Activated CD4-positive, alpha-beta memory T cell treated with anti-CD3 and anti-CD28 coated beads for 36 hours (primary cell): Measurements from ENCODE around the gene ERP44. TPM values are rescaled to one million over a fixed set of nuclear protein-coding genes. Genes with fewer than 3 reads are reported as not detected.
"Not testable (repeated sequence)": the region's sequence is repeated elsewhere in the genome, so short reads cannot be mapped to it uniquely, and the experiment has no call there.

ENCODE experiments used
- CTCF ChIA-PET: fragments of 350-600 bp; sonication (Branson Sonifier 250); formaldehyde crosslinking; loops from one replicate; lab custom pipeline; 2021; ENCODE audit warnings: antibody characterized with exemption, inconsistent platforms; lab: Charles Lee
- POLR2A ChIA-PET: fragments of 350-600 bp; sonication (Branson Sonifier 250); formaldehyde crosslinking; loops from one replicate; lab custom pipeline; 2021; ENCODE audit warnings: antibody characterized with exemption; lab: Charles Lee
- DNase-seq: peaks from one replicate; pipeline ENCODE4 v3.0.0-alpha.2; 2020
- H3K27ac Mint-ChIP-seq: one replicate; pipeline ENCODE4 v1.8.0; 2021; ENCODE audit warnings: mixed read lengths
- H3K27me3 Mint-ChIP-seq: one replicate; pipeline ENCODE4 v1.8.0; 2021; ENCODE audit warnings: mixed read lengths
- H3K36me3 Mint-ChIP-seq: one replicate; pipeline ENCODE4 v1.8.0; 2021; ENCODE audit warnings: mixed read lengths
- H3K4me1 Mint-ChIP-seq: one replicate; pipeline ENCODE4 v1.8.0; 2021; ENCODE audit warnings: low read depth, mixed read lengths
- H3K4me3 Mint-ChIP-seq: one replicate; pipeline ENCODE4 v1.8.0; 2021; ENCODE audit warnings: mild to moderate bottlenecking, mixed read lengths
- H3K9me3 Mint-ChIP-seq: one replicate; pipeline ENCODE4 v1.8.0; 2021; ENCODE audit warnings: mixed read lengths
- intact Hi-C: fragments of 100-400 bp; cut with micrococcal nuclease; formaldehyde crosslinking; loops from one replicate; pipeline ENCODE4 v1.15.1; 2023
- total RNA-seq, 2 experiments: library from RNA; stranded (reverse); gene quantifications; one replicate each; pipeline ENCODE4 v1.2.3, GENCODE V29; 2021

The ERP44 gene
- total RNA-seq, 2 experiments from 2014 or later = 14.5 to 14.8 TPM

DNA sequence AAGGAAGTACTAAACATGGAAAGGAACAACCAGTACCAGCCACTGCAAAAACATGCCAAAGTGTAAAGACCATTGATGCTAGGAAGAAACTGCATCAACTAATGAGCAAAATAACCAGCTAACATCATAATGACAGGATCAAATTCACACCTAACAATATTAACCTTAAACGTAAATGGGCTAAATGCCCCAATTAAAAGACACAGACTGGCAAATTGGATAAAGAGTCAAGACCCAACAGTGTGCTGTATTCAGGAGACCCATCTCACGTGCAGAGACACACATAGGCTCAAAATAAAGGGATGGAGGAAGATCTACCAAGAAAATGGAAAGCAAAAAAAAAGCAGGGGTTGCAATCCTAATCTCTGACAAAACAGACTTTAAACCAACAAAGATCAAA lies 108.3 kb downstream of the ERP44 start:
- POLR2A ChIA-PET, H3K27ac Mint-ChIP-seq, CTCF ChIA-PET, intact Hi-C loops, DNase-seq, H3K4me3 Mint-ChIP-seq, H3K27me3 Mint-ChIP-seq, H3K4me1 Mint-ChIP-seq: not testable (repeated sequence)
- Mint-ChIP-seq H3K9me3 (peaks cover 52% of the 10 kb centered on the region), H3K36me3 (peaks cover 68% of the 10 kb centered on the region)

DNA sequence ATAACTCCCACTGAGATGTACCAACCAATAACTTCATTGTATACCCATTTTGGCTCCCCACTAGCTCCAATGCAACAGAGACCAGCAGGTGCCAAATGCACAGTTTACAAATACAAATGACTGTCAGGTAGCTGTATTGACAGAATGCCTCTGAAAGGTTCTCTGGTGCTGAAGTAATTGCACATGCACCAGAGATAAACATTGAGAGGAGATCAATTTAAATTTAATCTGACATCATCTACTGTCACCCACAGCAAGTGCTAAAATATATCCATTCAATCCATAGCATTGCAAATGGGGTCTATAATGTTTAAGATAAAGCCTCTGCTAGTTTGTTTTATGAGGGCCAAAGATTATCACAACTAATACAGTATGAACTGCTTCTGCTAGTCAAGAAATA lies 112.2 kb downstream of the ERP44 start:
- no peak for DNase-seq
- peaks cover 27% of the 10 kb centered on the region for H3K9me3 Mint-ChIP-seq
- H3K4me3 Mint-ChIP-seq = no peak overlapping the region
- no peaks in the 10 kb centered on the region for H3K4me1 Mint-ChIP-seq
- ChIA-PET CTCF (no interaction called here), POLR2A (no interaction called here)
- H3K27me3 Mint-ChIP-seq = no peaks in the 10 kb centered on the region
- intact Hi-C loops = no loop called here
- peaks cover 36% of the 10 kb centered on the region for H3K36me3 Mint-ChIP-seq
- H3K27ac Mint-ChIP-seq = no peak overlapping the region

DNA sequence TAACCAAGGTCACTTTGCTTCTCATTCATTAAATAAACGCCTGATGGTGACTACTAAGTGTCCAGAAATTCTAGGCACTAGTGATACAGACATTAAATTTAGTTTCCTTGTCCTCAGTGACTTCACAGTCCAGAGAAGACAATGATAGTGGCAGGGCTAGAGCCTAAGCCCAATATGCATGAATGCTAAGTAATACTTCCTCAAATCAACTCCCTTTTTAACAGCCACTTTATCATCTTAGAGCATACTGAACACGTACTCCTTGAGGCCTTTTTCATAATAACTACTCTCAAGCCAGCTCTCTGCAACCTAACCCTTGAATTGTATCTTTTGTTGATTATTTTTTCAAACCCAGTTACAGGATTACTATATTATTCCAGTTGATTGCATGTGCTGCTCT lies 118.2 kb downstream of the ERP44 start:
- no peaks in the 10 kb centered on the region for H3K27me3 Mint-ChIP-seq
- ChIA-PET CTCF (no interaction called here), POLR2A (no interaction called here)
- intact Hi-C loops = no loop called here
- DNase-seq = no peak
- H3K36me3 Mint-ChIP-seq = peaks cover 6% of the 10 kb centered on the region
- no peak overlapping the region for H3K4me3 Mint-ChIP-seq
- H3K9me3 Mint-ChIP-seq = no peaks in the 10 kb centered on the region
- H3K4me1 Mint-ChIP-seq = no peaks in the 10 kb centered on the region
- no peak overlapping the region for H3K27ac Mint-ChIP-seq

DNA sequence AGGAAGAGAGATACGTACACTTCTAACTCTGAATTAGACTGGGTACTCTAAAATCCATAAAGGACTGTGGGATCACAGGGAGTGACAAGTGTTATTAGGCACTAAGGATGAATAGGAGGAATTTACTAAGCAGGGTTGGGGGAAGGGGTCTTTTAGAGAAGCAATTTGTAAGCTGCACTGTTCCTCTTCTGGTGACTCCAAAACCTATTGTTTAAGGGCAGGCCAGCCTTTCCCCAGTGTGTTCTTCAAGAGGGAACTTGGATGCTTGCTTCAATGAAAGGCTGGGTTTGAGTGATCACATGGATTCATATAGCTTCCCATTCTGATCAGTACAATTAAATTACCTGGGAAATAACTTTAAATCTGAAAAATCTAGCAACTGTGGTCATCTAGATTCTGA lies 120.6 kb downstream of the ERP44 start:
- no peaks in the 10 kb centered on the region for H3K9me3 Mint-ChIP-seq
- CTCF ChIA-PET = interaction anchor here (0.8 kb wide), 1 partner anchor 28 kb away, joined by 3 read pairs; no protein-coding TSS in a partner anchor
- H3K4me1 Mint-ChIP-seq = no peaks in the 10 kb centered on the region
- intact Hi-C loops = no loop called here
- no peak for DNase-seq
- H3K36me3 Mint-ChIP-seq = peaks cover 4% of the 10 kb centered on the region
- POLR2A ChIA-PET = no interaction called here
- H3K4me3 Mint-ChIP-seq = no peak overlapping the region
- H3K27me3 Mint-ChIP-seq = no peaks in the 10 kb centered on the region
- H3K27ac Mint-ChIP-seq = no peak overlapping the region

DNA sequence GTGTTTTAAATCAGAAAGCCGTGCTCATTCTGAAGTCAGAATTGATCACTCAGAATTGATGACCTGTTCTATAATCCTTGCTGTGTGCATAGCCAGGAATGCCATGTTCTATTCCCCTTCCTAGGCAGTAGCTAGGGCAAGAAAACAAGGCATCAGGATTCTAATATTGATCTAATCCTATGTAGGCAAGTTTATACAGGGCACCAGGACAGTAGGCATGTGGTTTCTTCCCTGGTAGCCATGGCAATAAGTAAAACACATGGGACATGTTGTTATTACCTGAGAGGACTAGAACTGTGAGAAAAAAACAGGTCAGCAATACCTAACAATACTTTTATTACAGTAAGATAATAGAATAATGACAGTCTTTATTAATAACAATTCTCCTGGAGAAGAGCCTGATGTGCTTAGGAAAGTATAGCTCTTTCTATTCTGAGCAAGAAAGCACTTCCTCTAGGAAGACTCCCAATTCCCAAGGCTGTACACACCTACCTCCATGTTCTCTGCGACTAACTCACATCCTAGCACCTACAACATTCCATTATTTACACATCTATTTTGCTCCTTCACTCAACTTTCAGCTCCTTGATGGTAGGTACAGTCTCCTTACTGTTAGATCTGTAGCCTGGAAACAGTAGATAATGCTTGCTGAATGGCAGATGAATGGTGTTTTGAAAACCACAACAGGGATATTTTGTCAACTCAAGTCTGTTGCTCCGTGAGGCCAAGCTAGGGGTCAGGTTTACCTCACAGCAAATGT lies 121.6 kb downstream of the ERP44 start:
- ChIA-PET POLR2A (no interaction called here), CTCF (interaction anchor here (0.6 kb wide), 1 partner anchor 621 kb away, joined by 3 read pairs; no protein-coding TSS in a partner anchor)
- Mint-ChIP-seq H3K27ac (no peak overlapping the region), H3K4me3 (no peak overlapping the region), H3K36me3 (peaks cover 5% of the 10 kb centered on the region), H3K27me3 (no peaks in the 10 kb centered on the region), H3K9me3 (no peaks in the 10 kb centered on the region), H3K4me1 (no peaks in the 10 kb centered on the region)
- intact Hi-C loops = no loop called here
- DNase-seq = no peak

DNA sequence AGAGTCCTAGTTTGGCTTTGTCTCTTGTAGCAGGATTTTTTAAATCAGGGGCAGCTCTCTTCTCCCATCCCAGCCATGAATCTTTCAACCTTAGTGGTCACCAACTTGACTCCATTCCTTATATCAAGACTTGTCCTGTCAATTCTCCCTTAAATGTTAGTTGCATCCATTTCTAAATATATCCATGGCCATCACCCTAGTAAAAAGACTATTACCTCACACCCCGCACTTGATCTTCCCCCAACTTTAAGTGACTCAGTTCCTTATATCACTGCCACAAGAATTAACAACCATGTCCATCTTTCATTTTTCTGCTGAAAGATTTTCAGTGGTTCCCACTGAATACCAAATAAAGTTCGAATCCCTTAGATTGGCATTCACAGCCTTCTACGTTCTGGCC lies 125.3 kb downstream of the ERP44 start:
- H3K27ac Mint-ChIP-seq = no peak overlapping the region
- ChIA-PET POLR2A (no interaction called here), CTCF (no interaction called here)
- H3K27me3 Mint-ChIP-seq = no peaks in the 10 kb centered on the region
- peaks cover 15% of the 10 kb centered on the region for H3K36me3 Mint-ChIP-seq
- no peaks in the 10 kb centered on the region for H3K4me1 Mint-ChIP-seq
- intact Hi-C loops = no loop called here
- no peak overlapping the region for H3K4me3 Mint-ChIP-seq
- DNase-seq = no peak
- no peaks in the 10 kb centered on the region for H3K9me3 Mint-ChIP-seq

DNA sequence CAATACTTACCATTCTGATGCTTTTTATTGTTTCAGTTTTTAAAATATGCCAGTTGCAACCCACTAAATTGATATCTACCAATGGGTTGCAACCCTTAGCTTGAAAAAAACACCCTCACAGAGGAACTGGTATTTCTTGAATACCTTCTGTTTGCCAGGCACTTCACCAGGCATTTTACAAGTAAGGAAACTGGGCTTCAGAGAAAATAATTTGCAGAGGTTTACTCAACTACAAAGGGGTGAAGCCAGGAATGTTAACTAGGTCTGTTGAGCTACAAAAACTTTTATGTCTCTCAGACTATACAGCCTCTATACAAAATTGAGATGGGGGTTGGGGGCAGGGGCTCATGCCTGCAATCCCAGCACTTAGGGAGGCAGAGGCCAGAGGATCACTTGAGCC lies 127.4 kb downstream of the ERP44 start:
- ChIA-PET CTCF (no interaction called here), POLR2A (no interaction called here)

DNA sequence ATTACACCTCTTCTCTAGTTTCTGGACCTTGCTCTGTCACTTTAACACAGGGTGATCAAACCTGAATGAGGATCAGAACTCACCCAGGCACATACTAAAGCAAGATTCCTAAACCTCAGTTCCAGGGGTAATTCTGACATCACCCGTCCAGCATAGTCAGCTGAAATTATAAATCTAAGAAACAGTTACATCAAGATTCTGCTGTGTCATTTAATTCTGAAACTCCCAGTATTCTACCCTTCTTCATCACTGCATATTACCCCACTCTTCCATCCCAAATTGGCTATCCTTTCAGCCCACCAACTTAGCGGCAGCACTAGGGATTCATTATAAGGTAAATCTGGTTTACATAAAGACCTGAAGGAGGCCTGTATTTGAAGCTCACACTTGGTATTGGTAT lies 128.3 kb downstream of the ERP44 start:
- DNase-seq = no peak
- H3K4me1 Mint-ChIP-seq = no peaks in the 10 kb centered on the region
- no peak overlapping the region for H3K4me3 Mint-ChIP-seq
- H3K9me3 Mint-ChIP-seq = no peaks in the 10 kb centered on the region
- intact Hi-C loops = no loop called here
- no peaks in the 10 kb centered on the region for H3K27me3 Mint-ChIP-seq
- ChIA-PET CTCF (no interaction called here), POLR2A (no interaction called here)
- peaks cover 19% of the 10 kb centered on the region for H3K36me3 Mint-ChIP-seq
- H3K27ac Mint-ChIP-seq = no peak overlapping the region

More for the DNA sequence above, 127.4 kb downstream of the ERP44 start:
- Mint-ChIP-seq H3K9me3 (no peaks in the 10 kb centered on the region), H3K4me3 (no peak overlapping the region), H3K27me3 (no peaks in the 10 kb centered on the region), H3K4me1 (no peaks in the 10 kb centered on the region), H3K36me3 (peaks cover 19% of the 10 kb centered on the region), H3K27ac (no peak overlapping the region)
- no peak for DNase-seq
- intact Hi-C loops = no loop called here

DNA sequence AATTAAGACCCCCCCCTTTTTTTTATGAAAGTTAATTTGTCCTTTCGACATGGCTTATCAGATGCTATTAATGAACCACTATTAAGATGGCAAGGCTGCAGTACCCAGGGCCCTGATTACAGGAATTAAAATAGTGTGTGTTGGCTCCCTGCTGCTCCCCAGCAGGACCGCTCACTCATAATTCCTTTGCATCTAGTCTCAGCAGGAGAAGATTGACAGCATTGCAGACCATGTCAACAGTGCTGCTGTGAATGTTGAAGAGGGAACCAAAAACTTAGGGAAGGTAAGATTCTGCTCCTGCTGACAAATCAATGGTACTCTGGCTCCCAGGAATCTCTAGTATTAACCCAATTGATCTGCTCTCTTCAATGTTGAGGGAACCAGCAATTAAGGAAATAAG lies 131.3 kb downstream of the ERP44 start:
- DNase-seq = no peak
- Mint-ChIP-seq H3K4me3 (no peak overlapping the region), H3K36me3 (peaks cover 22% of the 10 kb centered on the region), H3K27me3 (no peaks in the 10 kb centered on the region), H3K27ac (no peak overlapping the region), H3K9me3 (no peaks in the 10 kb centered on the region), H3K4me1 (no peaks in the 10 kb centered on the region)
- CTCF ChIA-PET = no interaction called here
- intact Hi-C loops = no loop called here
- POLR2A ChIA-PET = interaction anchor here (0.6 kb wide), 1 partner anchor 340 kb away, joined by 3 read pairs; no protein-coding TSS in a partner anchor

DNA sequence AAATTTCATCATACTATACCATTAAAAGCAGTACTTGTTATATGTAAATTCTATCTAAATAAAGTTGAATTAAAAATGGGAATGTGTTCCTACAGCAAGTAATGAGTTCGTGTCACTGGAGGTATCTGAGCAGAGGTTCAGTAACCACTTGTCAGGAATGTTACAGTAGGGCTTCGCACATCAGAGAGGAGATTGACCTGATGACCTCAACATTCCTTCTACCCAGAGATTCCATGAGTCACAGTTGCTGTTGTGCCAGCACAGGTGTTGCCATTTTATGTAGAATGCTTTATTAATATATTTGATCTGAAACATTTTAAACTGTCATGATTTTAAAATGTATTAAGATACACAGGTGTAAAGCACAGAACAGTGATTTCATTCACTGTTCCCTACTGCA lies 132.1 kb downstream of the ERP44 start:
- H3K27ac Mint-ChIP-seq = no peak overlapping the region
- H3K4me3 Mint-ChIP-seq = no peak overlapping the region
- H3K36me3 Mint-ChIP-seq = peaks cover 21% of the 10 kb centered on the region
- intact Hi-C loops = no loop called here
- CTCF ChIA-PET = no interaction called here
- H3K27me3 Mint-ChIP-seq = no peaks in the 10 kb centered on the region
- no peaks in the 10 kb centered on the region for H3K4me1 Mint-ChIP-seq
- POLR2A ChIA-PET = no interaction called here
- no peaks in the 10 kb centered on the region for H3K9me3 Mint-ChIP-seq
- DNase-seq = no peak

DNA sequence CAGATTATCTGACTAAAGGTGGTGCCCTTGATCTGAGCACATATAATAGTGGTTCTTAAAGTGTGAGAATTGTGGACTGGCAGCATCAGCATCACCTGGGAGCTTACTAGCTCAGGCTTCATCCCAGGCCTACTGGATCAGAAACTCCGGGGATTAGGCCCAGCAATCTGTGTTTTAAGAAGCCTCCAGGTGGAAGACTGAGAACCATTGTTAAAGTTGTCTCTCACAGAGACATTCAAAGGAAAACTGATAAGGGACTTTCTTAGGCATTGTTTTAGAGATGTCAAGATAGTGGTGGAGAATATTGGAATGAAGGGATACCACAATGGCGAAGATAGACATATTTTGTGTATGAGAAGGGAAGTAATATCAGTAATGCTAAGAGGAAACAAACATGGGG lies 132.8 kb downstream of the ERP44 start:
- H3K4me1 Mint-ChIP-seq = no peaks in the 10 kb centered on the region
- ChIA-PET POLR2A (no interaction called here), CTCF (no interaction called here)
- peaks cover 26% of the 10 kb centered on the region for H3K36me3 Mint-ChIP-seq
- no peak for DNase-seq
- H3K27ac Mint-ChIP-seq = no peak overlapping the region
- H3K4me3 Mint-ChIP-seq = no peak overlapping the region
- intact Hi-C loops = no loop called here
- no peaks in the 10 kb centered on the region for H3K27me3 Mint-ChIP-seq
- no peaks in the 10 kb centered on the region for H3K9me3 Mint-ChIP-seq

DNA sequence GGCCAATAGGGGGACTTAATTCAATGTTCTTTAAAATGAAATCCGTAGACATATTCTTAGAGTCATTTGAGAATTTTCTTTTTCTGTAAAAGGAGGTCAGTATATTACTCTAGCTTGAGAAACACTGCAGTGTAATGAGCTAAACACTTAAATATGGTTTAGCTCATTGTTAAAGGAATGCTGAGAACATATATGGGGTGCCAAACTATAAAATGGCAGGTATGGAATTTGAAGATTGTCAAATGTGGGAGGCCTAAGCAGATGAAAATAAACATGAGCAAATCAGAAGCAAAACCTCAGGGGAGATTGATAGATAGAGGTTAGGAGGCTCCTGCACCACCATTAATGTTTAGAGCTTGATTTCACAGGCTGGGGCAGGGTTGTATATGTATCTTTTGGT lies 134.5 kb downstream of the ERP44 start:
- no peaks in the 10 kb centered on the region for H3K9me3 Mint-ChIP-seq
- H3K27me3 Mint-ChIP-seq = no peaks in the 10 kb centered on the region
- H3K36me3 Mint-ChIP-seq = peaks cover 29% of the 10 kb centered on the region
- no peaks in the 10 kb centered on the region for H3K4me1 Mint-ChIP-seq
- H3K27ac Mint-ChIP-seq = no peak overlapping the region
- H3K4me3 Mint-ChIP-seq = no peak overlapping the region
- intact Hi-C loops = no loop called here
- CTCF ChIA-PET = no interaction called here
- no peak for DNase-seq
- POLR2A ChIA-PET = interaction anchor here (1.0 kb wide), 1 partner anchor 245 kb away, joined by 3 read pairs; no protein-coding TSS in a partner anchor

DNA sequence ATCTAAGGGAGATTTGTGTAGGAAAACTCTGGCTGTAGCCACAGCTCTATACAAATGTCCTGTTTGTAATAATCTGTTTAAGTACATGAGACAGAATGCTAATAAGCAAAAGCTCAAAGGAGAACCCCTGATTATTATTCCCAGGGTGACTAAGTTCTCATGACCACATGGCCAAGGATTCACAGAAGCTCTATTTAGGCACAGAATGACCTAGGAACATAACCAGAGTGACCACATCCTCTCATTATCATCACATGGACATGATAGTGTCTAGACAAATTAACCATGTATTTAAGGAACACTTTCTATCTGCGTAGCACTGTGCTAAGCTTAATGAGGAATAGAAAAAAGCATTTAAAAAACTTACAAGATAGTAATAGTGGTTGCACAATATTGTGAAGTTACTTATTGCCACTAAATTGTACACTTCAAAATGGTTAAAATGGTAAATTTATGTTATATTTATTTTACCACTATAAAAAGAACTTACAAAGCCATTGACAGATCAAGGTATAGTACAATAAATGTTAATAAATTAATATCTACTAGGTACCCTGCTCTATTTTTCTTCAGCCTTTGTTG lies 136.0 kb downstream of the ERP44 start:
- Mint-ChIP-seq H3K27ac (no peak overlapping the region), H3K9me3 (no peaks in the 10 kb centered on the region), H3K27me3 (no peaks in the 10 kb centered on the region), H3K36me3 (peaks cover 23% of the 10 kb centered on the region), H3K4me3 (no peak overlapping the region), H3K4me1 (no peaks in the 10 kb centered on the region)
- ChIA-PET CTCF (no interaction called here), POLR2A (no interaction called here)
- intact Hi-C loops = no loop called here
- no peak for DNase-seq
